Amniotic stem cell (primary cell): Measurements from ENCODE around the gene ZNF460.
"Not testable (repeated sequence)": the region's sequence is repeated elsewhere in the genome, so short reads cannot be mapped to it uniquely, and the experiment has no call there.

Experiments used
- DNase-seq: peaks from one replicate; lab custom pipeline; 2025; lab: John Stamatoyannopoulos, UW

ZNF460 gene

DNA sequence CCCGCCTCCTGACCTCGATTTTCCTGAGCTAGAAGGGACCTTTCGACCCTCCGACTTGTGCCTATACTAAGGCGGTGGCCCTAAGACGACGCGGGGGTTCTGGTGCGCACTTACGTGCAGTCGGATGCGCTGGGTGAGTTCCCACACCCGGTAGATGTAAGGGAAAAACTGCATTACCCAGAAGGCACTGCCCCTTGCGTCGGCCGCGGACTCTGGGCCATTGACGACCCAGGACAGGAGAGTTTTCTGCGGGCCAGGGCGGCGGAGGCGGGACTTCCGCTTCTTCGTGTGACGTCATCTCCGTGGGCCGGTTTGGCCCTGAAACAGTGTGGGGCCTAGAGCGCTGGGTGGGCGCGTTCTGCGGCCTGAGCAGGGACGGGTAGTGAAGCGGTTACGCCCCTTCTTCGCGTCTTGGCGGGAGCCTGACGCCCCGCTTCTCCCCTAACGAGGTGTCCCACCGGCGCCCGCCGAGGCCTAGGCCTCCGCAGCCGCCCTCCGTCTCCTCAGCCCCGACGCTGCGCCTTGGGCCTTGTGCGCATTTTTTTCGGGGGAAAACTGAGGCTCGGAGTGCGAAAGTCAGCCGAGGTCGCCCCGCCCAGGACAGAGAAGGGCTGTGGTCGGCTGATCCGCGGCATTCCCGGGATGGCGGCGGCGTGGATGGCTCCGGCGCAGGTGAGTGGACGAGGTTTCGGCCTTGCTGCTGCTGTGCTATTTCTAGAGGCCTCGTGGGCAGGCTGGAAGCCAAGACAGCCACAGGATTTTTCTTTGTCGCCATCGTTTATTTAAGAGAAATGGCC, at the start of gene ZNF460:
Gene ZNF460, plus strand, starts transcription at position 321 of the 797 bp plus-strand sequence. Its CDS starts 322 bp downstream, at position 643.
- peak; percentile 92 for DNase-seq

DNA sequence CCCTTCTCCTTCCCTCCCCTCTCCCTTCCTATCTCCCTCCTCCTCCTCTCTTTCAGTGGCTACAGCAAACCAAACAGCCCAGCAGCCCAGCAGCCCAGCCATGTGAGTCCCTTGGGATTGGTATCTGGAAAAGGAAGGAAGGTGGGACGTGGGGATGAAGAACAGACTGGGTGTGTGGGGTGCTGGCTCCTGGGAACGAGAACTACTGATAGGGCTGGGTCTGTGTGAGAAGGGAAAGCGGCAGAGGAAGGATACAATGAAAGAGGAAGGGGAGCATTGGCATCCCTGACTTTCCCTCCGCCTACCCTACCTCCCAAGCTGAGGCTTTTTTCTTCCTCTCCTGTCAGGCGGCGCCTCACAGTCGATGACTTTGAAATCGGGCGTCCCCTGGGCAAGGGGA, 48.6 kb upstream of the ZNF460 start:
- DNase-seq: no peak

DNA sequence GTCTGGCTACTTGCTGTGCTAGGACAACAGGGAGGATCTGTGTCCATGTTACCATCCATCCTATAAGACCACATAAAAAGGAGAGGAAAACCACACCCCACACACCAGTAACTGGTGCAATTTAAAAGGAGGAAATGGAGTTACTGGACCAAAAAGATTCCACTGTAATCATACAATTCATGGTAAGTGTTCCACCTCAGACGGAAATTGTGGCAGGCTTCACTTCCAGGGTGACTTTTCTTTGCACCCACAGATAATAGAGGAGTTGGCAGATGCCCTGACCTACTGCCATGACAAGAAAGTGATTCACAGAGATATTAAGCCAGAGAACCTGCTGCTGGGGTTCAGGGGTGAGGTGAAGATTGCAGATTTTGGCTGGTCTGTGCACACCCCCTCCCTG, 47.1 kb upstream of the ZNF460 start:
- no peak for DNase-seq

DNA sequence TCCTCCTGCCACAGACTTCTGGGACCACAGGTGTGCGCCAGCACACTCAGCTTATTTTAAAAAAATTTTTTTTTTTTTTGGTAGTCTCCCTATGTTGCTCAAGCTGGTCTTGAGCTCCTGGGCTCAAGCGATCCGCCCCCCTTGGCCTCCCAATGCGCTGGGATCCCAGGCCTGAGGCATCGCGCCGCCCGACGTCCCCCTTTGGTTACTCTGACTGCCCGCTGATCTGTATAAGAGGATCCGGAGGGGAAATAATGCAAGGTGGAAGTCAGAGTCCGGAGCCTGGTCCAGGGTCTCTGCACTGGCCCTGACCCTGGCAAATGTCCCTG, 40.3 kb upstream of the ZNF460 start:
- DNase-seq: no peak

DNA sequence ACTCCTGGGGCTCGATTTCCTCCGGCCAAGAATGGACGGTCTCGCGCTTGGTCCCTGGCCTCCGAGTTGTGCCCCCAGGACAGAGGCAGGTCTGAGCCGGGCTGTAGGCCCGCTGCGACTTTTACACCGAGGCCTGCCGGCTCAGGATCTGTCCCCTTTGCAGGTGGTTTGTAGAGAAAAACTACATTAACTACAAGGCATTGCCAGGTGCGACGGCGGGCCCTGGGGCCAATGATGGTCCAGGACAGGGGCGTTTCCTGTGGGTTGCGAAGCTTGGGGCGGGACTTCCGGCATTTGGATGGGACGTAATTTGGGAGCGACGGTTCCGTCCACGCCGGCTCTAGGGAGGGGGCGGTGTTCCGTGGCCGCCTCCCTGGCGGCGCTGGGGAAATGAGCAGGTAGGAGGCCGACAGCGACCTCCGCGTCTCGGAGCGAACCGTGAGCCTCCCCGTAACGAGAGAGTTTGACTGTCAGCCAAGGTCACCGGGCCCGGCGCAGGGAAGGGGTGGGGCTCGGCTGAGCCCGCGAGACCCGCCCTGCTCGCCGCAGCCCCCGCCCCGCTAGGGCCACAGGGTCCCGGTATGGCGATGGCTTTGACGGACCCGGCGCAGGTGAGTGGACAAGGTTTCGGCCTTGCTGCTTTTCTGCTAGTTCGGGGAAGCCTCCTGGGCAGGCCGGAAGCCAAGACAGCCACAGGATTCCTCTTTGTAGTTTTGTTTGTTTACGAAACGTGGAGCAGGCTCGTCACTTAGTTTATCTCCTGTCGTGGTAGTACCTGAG, 39.8 kb upstream of the ZNF460 start, which contains the start of gene ZNF805:
Gene ZNF805, plus strand, starts transcription at position 322 of the 780 bp plus-strand sequence. Its CDS starts 260 bp downstream, at position 582.
- DNase-seq: peak; percentile 69

DNA sequence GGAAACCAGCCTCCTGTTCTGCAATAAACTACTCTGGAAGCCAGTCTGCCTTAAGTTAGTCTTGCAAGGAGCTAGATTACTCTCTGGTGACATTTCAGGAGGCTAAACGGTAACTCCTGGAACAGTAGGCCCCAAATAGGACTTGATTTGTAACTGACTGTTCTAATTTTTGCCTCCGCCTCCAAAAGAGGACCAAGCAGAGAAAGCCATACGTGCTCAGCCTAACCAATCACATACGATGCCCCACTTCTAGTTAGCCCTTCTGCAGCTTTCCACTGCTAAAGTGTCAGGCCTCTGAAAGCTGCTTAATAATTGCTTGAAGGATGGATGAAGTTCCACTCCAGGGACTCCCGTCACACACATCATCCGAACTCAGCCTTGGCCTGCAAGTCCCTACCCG, 39.1 kb upstream of the ZNF460 start:
- no peak for DNase-seq

DNA sequence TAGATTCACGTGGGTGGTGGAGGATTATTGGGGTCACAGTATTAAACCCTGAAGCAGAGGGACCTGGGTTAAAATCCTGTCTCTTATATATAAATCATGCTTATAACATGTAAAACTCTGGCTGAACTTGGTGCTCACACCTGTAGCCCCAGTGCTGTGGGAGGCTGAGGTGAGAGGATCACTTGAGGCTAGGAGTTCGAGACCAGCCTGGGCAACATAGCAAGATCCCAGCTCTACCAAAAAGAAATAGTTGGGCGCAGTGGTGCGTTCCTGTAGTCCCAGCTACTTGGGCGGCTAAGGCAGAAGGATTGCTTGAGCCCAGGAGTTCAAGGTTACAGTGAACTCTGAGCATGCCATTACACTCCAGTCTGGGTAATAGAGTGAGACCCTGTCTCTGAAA, 37.5 kb upstream of the ZNF460 start:
- DNase-seq: no peak

DNA sequence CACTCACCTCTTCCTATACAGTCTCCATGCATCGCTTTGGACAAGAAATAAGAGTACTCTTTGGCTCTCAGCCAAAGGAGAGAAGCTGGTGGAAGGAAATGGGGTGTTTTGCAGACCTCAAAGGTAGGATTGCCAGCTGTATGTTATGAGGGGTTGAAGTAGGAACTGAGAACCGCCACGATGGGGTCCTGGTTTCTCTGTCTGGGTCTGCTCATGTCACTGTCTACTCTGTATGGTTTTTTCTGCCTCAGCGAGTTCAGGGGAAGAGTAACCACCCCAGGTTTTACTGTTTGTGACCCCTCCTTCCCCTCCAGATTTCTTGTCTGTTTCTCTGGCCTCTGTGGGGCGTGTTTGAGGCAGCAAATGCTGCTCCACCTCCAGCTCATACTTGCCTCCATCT, 35.8 kb upstream of the ZNF460 start:
- DNase-seq: no peak

DNA sequence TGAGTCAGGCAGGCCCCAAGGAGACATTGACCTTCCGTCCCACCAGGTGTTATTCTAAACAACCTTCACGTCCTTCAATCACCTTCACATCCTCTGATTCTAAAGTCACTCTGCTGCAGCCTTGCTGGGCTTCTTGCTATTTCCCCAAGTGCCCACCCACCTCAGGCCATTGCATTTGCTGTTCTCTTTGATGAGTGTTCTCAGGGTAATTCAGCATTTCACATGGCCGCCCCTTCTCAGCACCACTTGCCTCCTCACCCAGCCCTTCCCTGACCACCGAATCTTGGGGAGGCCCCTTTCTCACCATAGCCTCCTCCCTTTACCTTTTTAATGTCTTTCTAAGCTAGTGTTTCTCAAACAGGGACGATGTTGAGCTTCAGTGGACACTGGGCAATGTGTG, 35.2 kb upstream of the ZNF460 start:
- DNase-seq: no peak

DNA sequence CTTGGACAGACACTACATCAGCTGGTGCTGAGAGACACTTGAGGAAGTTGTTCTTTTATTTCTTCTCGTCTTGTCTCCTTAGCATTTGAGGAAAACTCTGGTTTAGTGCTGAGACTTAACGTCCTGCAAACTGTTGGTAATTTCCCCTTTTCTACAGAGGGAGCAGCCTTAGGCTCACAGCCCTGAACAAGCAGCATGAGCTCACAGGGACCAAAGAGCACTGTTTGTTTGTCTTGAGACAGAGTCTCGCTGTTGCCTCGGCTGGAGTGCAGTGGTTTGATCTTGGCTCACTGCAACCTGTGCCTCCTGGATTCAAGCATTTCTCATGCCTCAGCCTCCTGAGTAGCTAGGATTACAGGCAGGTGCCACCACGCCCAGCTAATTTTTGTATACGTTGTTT, 34.3 kb upstream of the ZNF460 start:
- no peak for DNase-seq

DNA sequence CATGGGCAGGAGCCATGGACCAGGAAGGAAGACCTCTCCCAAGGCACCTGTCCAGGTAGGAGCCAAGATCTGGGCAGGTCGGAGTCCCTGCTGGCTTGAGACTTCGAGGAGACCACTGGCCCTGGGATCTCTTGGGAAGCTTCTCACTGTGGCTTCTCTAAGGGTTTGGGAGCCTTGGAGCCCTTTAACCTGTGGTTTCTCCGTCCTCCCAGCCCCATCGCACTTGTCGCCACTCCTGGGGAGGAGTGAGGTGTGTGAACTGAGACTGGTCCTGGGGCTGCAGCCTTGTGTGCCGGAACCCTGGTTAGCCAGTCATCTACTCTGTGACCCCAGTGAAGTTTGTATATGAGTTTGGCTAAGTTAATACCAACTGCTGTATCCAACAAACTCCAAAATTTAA, 31.6 kb upstream of the ZNF460 start:
- no peak for DNase-seq

DNA sequence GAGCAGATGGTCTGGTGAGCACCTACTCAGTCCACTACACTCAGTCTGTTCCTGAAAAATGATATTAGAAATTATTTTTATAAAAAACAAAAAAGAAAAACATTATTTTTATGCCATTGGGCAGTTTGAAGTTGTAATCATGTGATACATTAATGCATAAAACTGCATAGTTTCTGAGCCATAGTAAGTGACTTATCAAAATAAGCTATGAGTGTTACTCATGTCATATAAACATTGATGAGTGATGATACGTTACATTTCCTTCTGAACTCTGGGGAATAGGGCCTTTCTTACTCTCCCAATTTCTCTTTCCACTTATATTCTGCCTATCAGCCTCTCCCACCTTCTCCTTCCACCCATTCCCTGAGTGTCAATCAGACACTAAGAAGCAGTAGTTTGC, 31.0 kb upstream of the ZNF460 start:
- DNase-seq: no peak

DNA sequence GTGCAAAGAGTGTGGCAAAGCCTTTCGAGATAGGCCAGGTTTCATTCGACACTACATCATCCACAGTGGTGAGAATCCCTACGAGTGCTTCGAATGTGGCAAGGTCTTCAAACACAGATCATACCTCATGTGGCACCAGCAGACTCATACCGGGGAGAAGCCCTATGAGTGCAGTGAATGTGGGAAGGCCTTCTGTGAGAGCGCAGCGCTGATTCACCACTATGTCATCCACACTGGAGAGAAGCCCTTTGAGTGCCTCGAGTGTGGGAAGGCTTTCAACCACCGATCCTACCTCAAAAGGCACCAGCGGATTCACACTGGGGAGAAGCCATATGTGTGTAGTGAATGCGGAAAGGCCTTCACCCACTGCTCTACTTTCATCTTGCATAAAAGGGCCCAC, 26.5 kb upstream of the ZNF460 start:
- DNase-seq: not testable (repeated sequence)

DNA sequence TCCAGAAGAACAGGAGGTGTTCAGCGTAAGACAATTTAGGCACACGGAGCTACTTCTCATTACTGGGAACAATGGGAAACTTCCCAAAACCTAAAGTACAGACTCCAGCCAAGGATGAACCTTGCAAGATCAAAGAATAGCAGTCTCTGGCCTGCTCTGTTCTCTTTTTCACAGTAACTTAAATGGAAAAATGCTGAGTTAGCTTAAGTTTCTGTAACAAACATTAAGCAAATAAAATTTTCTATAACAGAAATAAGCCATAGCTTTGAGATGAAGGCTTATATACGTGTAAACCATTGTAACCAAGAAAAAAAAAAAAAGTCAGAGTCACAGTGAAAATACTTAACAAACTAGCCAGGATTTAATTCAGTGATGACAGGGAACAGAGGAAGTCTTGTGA, 18.2 kb upstream of the ZNF460 start:
- DNase-seq: no peak

DNA sequence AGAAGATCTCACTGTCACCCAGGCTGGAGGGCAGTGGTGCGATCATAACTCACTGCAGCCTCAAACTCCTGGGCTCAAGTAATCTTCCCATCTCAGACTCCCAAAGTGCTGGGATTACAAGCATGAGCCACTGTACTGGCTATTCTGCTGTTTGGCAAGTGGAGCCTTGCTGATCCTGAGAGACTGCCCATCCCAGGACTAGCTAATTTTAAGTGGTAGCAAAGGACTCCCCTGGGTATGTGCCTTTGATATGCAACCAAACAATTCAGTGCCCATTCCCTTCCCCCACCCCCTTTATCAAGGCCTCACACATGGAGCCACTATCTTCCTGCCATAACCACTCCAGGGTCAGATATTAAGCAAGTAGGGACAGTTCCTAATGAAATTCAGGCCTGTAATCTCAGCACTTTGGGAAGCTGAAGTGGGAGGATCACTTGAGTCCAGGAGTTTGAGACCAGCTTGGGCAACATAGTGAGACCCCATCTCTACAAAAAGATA, 17.0 kb upstream of the ZNF460 start:
- DNase-seq: no peak

DNA sequence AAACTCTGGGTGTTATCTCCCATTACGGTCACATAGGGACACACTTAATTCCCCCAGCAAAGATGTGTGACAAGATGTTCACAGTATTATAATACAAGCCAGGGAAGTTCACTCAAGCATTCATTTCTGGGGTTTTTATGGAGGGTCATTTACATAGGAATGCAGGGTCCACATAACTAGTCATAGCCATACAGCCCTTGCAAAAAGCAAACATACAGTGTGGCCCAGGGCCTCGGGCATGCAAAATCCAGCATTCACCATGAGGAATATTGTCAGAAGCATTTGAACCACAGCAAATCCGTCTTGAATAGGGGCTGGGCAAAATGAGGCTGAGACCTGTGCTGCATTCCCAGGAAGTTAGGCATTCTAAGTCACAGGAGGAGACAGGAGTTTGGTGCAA, 13.0 kb upstream of the ZNF460 start:
- no peak for DNase-seq

DNA sequence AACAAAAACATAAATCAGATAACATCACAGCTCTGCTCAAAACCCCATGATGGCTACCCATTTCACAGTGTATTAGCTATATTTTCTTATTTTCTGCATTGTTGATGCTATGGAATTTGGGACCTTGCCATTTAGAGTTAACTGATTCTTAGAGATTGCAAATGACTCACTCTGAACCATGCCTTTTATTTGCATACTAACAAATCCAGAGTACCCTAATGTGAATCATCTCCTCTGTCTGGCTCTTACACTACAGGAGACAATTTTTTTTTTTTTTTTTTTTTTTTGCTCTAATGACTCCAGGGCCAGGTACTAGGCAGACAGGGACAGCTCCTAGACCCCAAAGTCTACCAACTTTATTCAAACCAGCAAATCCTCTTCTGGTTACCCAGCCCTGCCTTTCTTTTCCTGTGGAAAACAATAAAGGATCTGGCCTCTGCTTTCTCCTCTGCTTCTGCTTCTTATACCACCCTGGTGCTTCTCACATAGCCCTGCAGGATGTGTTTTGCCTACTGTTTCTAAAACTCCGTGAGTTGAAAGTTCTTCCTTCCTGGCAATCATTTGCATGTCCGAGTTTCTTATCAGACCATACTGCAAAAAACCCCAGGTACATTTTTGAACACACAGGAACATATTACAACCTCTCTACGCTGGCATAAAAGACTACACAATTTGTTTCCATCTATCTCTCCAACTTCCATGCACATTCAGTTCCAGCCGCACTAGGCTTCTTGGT, 10.6 kb upstream of the ZNF460 start:
- peak; percentile 86 for DNase-seq

DNA sequence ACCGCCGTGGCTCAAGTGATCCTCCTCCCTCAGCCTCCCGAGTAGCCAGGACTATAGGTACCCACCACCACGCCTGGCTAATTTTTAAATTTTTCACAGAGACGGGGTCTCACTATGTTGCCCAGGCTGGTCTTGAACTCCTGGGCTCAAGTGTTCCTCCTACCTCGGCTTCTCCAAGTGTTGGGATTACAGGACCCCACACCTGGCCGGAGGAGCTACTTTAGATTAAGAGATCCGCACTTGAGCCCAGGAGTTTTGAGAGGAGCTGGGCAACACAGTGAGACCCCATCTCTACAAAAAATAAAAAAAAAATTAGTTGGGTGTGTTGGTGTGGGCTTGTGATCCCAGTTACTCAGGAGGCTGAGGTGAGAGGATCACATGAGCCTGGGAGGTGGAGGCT, 9.0 kb upstream of the ZNF460 start:
- no peak for DNase-seq

DNA sequence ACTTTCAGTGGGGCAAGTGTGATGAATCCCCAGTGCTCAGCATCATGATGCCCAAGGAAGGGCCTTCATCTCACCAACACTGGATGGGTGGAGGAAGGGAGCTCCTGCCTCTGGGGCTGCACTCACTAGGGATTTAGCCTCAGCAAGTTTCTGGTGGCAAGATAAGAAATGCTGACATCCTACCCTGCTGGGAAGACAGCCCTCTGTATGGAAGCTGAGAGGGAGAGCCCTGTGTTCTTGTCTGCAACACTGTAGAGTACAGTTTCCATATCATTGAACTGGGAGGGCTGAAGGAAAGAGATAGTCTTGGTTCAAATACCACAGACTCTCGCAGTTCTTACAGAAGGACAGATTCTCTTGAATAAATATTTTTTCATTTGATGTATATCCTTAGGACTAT, 7.3 kb upstream of the ZNF460 start:
- DNase-seq: no peak

DNA sequence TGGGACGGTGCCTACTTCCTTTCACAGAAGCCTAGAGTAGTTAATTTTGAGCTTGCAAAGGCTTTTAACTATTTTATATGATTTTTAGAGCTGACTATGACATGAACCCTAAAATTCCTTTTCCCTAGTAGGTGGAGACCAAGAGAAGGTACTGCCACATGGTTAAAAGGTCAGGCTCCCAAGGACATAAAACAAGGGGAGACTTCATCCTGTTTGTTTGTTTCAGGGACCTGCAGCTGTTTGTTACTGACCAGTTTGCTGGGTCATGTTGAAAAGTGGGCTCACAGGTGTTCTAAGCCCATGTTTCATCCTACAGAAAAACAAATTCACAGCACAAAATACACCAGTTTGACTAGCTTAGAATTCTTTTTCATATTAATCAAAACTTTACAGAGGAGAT, 3.9 kb upstream of the ZNF460 start:
- no peak for DNase-seq

DNA sequence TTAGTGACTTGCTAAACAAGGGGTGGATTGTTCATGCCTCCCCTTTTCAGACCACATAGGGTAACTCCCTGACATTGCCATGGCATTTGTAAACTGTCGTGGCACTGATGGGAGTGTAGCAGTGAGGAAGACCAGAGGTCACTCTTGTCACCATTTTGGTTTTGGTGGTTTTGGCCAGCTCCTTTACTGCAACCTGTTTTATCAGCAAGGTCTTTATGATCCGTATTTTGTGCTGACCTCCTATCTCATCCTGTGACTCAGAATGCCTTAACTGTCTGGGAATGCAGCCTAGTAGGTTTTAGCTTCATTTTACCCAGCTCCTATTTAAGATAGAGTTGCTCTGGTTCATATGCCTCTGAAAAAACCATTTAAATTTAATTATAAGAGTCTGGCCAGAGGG, 1.8 kb upstream of the ZNF460 start:
- not testable (repeated sequence) for DNase-seq

DNA sequence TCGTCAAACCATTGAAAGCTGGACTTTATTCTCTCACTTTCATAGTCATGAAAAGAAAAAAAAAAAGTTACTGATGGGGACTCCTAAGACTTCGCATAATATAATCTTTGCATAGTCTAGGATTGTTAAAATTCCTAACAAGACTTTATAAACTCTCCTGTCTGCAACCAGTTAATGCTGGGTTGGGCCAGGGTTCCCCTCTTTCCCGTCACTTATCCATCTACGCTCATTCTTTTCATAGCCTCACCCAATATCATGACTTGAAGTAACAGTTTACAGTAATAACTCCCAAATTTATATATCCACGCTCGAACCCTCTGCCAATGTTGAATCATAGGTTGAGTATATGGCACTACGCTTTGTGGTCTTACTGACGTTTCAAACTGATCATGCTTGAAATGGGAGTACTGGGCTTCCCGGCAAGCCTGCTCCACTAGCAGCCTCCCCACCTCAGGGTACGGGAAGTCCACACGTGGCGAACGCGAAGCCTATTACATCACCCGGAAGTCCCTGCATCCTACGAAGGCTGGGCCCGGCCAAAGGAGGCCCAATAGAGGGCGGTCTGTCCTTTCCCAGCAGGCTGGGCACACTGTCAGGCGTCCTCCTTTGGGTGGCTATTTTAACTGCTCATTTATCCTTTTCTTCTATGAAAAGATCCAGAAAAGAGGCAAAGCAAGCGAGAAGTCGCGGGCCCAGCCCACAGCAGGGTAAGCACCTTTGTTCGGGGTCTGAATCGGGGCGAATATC, 694 bp upstream of the ZNF460 start:
- DNase-seq: peak; percentile 93
